ENCODE data around the gene CRIP1.

The CRIP1 gene

GRCh38 chr14:105450864-105451720 lies 35.6 kb upstream of the CRIP1 start:
- DNase-seq (ENCODE audit: low read depth, low spot score) = no peak

GRCh38 chr14:105452963-105453362 lies 33.7 kb upstream of the CRIP1 start:
- DNase-seq (ENCODE audit: low read depth, low spot score) = no peak

- no peak for DNase-seq (ENCODE audit: low read depth, low spot score)
These were observed 32.8 kb upstream of the CRIP1 start for GRCh38 chr14:105453847-105454246.

DNA sequence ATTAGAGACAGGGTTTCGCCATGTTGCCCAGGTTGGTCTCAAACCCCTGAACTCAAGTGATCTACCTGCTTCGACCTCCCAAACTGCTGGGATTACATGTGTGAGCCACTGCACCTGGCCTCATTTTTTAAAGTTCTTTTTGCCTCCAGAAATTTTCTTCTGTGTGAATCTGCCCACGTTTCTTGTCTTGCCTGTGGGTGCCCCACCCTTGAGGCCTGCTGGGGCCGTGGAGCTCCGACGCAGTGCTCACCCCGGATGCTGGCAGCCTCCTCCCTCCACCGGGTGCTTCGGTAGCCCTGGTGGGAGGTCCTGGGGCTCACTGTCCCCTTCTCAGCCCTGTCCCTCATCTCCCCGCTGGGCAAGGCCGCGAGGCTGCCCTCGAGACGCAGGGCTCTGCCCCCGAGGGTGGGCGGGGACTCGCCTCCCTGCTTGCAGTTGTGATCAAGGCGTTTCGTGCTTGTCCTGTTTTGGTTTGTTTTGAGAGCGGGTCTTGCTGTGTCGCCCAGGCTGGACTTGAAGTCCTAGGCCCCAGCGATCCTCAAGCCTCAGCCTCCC lies 31.5 kb upstream of the CRIP1 start:
- DNase-seq (ENCODE audit: low read depth, low spot score) = no peak

DNA sequence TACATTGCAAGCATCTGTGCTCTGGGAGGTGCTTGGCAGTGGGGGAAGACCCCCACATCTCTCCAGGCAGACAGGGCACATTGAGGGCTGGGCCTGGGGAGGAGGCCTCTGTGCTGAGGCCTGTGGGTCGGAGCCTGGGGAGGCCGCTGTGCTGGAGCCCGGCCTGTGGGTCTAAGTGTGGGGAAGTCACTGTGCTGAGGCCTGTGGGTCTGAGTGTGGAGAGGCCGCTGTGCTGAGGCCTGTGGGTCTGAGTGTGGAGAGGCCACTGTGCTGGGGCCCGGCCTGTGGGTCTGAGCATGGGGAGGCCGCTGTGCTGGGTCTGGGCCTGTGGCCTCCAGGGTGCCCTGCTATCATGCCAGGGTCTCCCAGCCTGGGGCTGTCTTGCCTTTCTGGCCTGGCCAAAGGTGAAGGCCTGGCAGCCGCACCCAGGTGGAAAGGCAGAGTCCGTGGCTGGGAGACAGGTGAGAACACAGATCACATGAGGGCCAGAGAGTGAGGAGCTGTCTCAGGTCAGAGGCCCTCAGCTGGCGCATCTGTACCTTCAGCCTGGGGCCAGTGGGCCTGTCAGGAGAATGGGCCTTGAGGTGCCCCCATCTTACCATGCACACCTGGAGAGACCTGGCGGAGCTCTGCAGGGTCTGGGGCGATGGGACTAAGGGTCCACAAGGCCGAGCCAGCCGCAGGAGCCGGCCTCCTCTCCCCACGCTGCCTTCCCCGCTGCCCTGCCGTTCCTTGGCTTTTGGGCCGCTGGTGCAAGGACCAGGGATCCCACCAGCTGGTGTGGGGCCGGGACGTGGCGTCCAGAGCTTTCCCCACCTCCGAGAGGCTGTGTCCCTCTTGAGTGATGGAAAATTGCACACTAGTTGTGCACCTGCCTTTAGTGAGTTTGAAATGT lies 30.7 kb upstream of the CRIP1 start:
- DNase-seq (ENCODE audit: low read depth, low spot score) = no peak

DNA sequence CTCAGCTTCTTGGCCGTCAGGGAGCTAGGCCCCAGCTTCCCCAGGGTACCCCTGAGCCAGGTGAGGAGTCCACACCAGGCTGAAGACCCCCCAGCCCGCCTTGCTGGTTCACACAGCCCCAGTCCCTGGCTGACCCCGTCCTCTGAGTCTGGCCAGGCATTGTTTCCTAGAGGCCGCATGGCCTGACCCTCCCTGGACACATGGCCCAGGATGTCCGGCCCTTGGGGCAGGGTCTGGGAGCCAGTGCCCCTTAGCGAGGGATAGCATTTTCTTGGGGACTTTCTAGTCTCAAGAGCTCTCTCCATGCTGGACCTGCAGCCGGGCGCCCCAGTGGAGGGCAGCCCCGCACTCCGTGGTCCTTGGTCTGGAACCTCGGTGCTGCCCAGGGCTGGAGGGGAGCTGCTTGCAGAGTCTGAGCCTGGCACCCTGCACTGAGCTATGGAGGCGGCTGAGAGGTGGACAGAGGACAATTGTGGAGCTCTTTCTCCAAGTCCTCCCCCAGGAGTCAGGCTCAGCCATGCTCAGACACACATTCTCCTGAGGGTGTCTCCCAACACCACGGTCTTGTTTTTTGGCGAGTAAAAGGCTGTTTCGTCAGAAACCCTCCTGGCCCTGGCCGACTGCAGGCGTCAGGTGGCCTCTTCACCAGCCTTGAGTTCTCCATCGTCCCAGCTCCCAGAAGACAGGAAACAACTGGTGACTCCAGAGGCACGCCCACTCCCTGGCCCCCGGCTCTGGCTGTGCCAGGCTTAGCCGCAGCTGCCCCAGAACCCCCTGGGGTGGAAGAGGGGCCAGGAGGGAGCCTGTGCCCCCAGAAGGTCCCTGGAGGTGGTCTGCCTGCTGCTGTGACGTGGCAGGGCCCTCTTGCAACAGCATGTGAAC lies 29.7 kb upstream of the CRIP1 start:
- no peak for DNase-seq (ENCODE audit: low read depth, low spot score)

DNA sequence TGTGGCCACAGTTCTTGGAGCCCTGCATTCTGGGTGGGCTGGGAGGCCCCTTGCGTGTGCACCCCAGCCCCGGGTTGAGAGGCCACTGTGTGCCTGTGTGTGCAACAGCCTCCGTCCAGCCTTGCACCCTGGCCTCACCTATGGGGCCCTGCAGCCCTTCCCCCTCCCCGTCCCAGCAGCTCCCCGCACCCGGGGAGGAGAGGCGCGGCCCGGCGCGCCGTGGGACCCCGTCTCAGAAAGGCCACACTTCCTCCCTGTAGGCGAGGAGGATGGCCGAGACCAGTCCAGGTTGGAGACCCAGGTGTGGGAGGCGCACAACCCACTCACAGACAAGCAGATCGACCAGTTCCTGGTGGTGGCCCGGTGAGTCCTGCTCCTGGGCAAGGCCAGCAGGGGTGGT lies 28.7 kb upstream of the CRIP1 start:
- DNase-seq (ENCODE audit: low read depth, low spot score) = no peak

- no peak for DNase-seq (ENCODE audit: low read depth, low spot score)
These were observed 28.1 kb upstream of the CRIP1 start for GRCh38 chr14:105458571-105458970.

GRCh38 chr14:105460116-105460515 lies 26.6 kb upstream of the CRIP1 start:
- no peak for DNase-seq (ENCODE audit: low read depth, low spot score)

DNA sequence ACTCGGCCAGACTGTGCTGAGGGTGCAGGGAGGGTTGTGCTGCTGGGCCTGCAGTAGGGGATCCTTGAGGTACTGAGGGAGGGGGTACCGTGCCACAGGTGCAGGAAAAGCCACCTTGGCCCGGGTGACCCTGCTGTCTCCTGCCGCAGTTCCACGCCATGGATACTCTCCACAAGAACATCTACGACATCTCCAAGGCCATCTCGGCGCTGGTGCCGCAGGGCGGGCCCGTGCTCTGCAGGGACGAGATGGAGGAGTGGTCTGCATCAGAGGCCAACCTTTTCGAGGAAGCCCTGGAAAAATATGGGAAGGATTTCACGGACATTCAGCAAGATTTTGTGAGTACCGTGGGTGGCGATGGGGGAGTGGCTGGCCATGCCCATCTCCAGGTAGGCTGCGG lies 26.1 kb upstream of the CRIP1 start:
- no peak for DNase-seq (ENCODE audit: low read depth, low spot score)

DNA sequence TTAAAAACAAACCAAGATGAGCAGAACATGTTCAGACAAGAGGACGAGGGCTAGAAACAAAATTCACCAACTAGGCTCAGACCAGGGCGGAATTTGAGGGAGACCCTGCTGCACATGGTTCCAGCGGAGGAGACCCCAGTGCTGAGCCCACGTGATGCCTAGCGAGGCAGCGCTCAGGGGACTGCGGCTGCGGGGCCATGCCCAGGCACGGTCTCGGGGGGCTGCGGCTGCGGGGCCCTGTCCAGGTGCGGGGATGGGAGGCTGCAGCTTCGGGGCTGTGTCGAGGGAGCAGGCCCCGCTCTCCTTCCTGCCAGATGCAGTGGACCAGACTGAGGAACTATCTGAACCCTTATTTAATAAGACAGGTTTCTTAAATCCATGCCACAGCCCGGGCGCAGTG lies 24.8 kb upstream of the CRIP1 start:
- DNase-seq (ENCODE audit: low read depth, low spot score) = no peak

DNA sequence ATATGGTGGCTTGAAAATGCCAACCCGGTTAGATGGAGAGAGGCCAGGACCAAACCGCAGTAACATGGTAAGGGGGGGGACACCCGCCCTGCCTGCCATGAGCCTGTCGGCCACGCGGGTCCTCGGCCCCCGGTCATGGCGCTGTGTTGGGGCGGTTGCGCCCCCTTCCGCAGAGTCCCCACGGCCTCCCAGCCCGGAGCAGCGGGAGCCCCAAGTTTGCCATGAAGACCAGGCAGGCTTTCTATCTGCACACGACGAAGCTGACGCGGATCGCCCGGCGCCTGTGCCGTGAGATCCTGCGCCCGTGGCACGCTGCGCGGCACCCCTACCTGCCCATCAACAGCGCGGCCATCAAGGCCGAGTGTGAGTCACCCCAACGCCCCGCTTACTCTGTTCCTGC lies 22.2 kb upstream of the CRIP1 start:
- no peak for DNase-seq (ENCODE audit: low read depth, low spot score)

DNA sequence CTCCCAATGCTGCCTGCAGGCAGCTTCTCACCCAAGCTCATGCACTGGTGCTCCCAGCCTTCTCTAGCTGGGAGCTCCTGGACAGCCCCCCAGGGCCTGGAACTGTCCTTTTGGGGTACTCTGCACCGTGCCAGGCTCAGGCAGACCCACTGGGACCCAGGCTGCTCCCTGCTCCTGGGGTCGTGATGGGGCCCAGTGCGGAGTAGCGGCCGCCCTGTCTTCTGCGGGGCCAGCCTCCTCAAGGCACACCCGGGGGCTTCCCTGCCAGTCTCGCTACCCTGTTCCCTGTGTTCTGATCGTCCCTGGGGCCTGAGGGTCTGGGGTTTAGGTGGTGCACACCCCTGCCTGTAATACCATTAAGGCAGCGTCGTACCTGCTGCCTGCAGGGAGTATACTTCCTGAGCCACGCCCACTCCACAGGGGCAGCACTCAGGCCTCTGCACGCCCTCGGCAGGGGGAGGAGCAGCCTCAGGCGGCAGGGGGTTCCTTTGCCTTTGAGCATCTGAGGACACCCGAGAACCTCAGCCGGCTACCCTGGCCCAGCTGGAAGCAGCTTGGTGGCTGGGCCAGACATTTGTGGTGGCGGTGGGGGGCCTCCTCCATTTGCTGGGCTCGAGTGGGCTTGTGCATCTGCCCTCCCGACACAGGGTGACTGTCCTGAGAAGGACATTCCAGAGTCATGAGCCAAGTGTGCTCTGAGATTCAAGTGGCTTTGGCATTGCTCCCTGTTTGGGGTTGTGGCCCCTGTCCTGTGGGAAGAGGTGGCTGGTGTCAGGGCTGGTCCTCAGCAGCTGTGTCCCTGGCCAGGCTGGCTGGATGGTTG lies 21.3 kb upstream of the CRIP1 start:
- DNase-seq (ENCODE audit: low read depth, low spot score) = no peak

- no peak for DNase-seq (ENCODE audit: low read depth, low spot score)
These were observed 20.0 kb upstream of the CRIP1 start for GRCh38 chr14:105466531-105467248.

- no peak for DNase-seq (ENCODE audit: low read depth, low spot score)
These were observed 19.3 kb upstream of the CRIP1 start for GRCh38 chr14:105467249-105467941.

DNA sequence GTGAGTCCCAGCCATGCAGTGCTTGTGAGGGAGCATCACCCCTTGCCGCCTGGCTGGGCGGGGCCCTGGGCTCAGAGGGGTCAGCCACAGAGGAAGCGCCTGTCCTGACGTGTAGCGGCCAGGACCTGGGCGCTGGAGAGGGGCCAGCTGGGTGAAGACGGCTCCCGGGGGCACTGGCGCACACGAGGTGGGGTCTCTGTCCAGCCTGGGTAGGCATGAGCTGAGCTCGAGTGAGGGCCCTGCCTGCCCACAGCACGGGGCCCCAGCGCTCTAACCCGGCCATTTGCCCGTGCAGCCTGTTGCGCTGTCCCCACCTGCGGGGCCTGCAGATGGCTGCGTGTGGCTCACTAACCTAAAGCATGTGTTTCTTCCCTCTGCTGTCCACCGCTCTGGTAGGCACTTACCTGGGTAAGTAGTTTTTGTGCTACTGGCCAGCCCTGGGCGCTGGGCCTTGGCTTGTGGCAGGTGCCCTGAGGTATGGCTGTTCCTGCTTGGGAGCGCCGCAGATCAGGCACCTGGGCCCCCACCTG lies 18.7 kb upstream of the CRIP1 start:
- DNase-seq (ENCODE audit: low read depth, low spot score) = no peak

- no peak for DNase-seq (ENCODE audit: low read depth, low spot score)
These were observed 18.0 kb upstream of the CRIP1 start for GRCh38 chr14:105468621-105469241.
